OCI-LY3 (cell line): Measurements from ENCODE around the gene COX20.

Experiments
- H2AFZ ChIP-seq: fragments of 200-600, 300-600 bp; shearing (Covaris generic); 2 replicates; pipeline ENCODE4 v1.6.0; 2014; ENCODE audit warnings: antibody characterized with exemption, low read depth, low read length
- H3K27ac ChIP-seq: fragments of 200-600, 300-600 bp; sonication (generic); 2 replicates; pipeline ENCODE4 v1.5.1; 2014; ENCODE audit warnings: mild to moderate bottlenecking, low read length, moderate library complexity, mixed read lengths
- H3K27me3 ChIP-seq: fragments of 200-600, 300-600 bp; sonication (generic); 2 replicates; pipeline ENCODE4 v1.6.1; 2014; ENCODE audit warnings: low read depth, low read length, mixed read lengths
- H3K36me3 ChIP-seq: fragments of 200-600, 300-600 bp; sonication (generic); replicated peaks from 2 replicates; pipeline ENCODE3; 2014; ENCODE audit warnings: low read depth, low read length, mixed read lengths
- H3K4me1 ChIP-seq: fragments of 300-600, 200-600 bp; sonication (generic); 2 replicates; pipeline ENCODE4 v1.6.1; 2014; ENCODE audit warnings: low read length, mixed read lengths
- H3K4me2 ChIP-seq: fragments of 200-600, 300-600 bp; sonication (generic); 2 replicates; pipeline ENCODE4 v1.6.1; 2014; ENCODE audit warnings: low read length, mixed read lengths
- H3K4me3 ChIP-seq: fragments of 300-600, 200-600 bp; sonication (generic); 2 replicates; pipeline ENCODE4 v1.5.1; 2014; ENCODE audit warnings: antibody characterized with exemption, mild to moderate bottlenecking, low read length, moderate library complexity
- H3K79me2 ChIP-seq: fragments of 300-600, 200-600 bp; shearing (Covaris generic); 2 replicates; pipeline ENCODE4 v1.6.1; 2014; ENCODE audit warnings: mild to moderate bottlenecking, low read length, mixed read lengths
- H3K9ac ChIP-seq: fragments of 300-600, 200-600 bp; shearing (Covaris generic); 2 replicates; pipeline ENCODE4 v1.6.0; 2014; ENCODE audit warnings: mild to moderate bottlenecking, low read length, moderate library complexity
- H3K9me3 ChIP-seq: fragments of 200-600, 300-600 bp; shearing (Covaris generic); 2 replicates; pipeline ENCODE4 v1.6.1; 2014; ENCODE audit warnings: low read length, mixed read lengths; ENCODE audit not compliant: insufficient read depth
- H4K20me1 ChIP-seq: fragments of 200-600, 300-600 bp; sonication (generic); 2 replicates; pipeline ENCODE4 v1.6.1; 2016; ENCODE audit warnings: low read length, mixed read lengths; ENCODE audit not compliant: insufficient read depth
- CTCF ChIP-seq: fragments of 200-600, 300-600 bp; sonication (generic); IDR thresholded peaks from 2 replicates; pipeline ENCODE4 v1.5.1; 2014; ENCODE audit warnings: antibody characterized with exemption, low read length, low read depth
- EZH2phosphoT487 ChIP-seq: fragments of 200-600 bp; shearing (Covaris generic); IDR thresholded peaks from 2 replicates; pipeline ENCODE4 v1.6.1; 2018; ENCODE audit warnings: antibody characterized with exemption, mixed run types, low read depth

COX20 gene

GRCh38 chr1:244869364-244869827 lies 33.9 kb downstream of the COX20 start:
- no peak overlapping the region for H2AFZ ChIP-seq
- H3K9me3 ChIP-seq: no peaks in the 10 kb centered on the region
- H3K79me2 ChIP-seq: peaks cover 11% of the 10 kb centered on the region
- no peaks in the 10 kb centered on the region for H4K20me1 ChIP-seq
- no peak overlapping the region for H3K4me3 ChIP-seq
- H3K4me1 ChIP-seq: peaks cover 16% of the 10 kb centered on the region
- no peak overlapping the region for H3K27ac ChIP-seq
- no peak overlapping the region for H3K9ac ChIP-seq
- H3K4me2 ChIP-seq: no peak overlapping the region
- TF ChIP-seq EZH2phosphoT487: no peak
- no peak for TF ChIP-seq CTCF
- 0 out of 2 replicates have a peak, but pooled peaks cover 3% of the 10 kb centered on the region for H3K27me3 ChIP-seq
- H3K36me3 ChIP-seq: no peaks in the 10 kb centered on the region

GRCh38 chr1:244869950-244870349 lies 34.5 kb downstream of the COX20 start:
- TF ChIP-seq EZH2phosphoT487: no peak
- no peak for TF ChIP-seq CTCF
- Histone ChIP-seq H3K4me1 (peaks cover 16% of the 10 kb centered on the region), H3K4me3 (no peak overlapping the region), H3K27me3 (0 out of 2 replicates have a peak, but pooled peaks cover 3% of the 10 kb centered on the region), H2AFZ (no peak overlapping the region), H3K9me3 (no peaks in the 10 kb centered on the region), H3K27ac (no peak overlapping the region), H3K9ac (no peak overlapping the region), H3K4me2 (no peak overlapping the region), H3K79me2 (peaks cover 6% of the 10 kb centered on the region), H3K36me3 (no peaks in the 10 kb centered on the region), H4K20me1 (no peaks in the 10 kb centered on the region)

- Histone ChIP-seq H3K36me3 (no peaks in the 10 kb centered on the region), H3K79me2 (no peaks in the 10 kb centered on the region), H2AFZ (no peak overlapping the region), H3K27me3 (0 out of 2 replicates have a peak, but pooled peaks cover 7% of the 10 kb centered on the region), H3K9me3 (no peaks in the 10 kb centered on the region), H3K4me1 (no peaks in the 10 kb centered on the region), H4K20me1 (no peaks in the 10 kb centered on the region), H3K9ac (no peak overlapping the region), H3K4me3 (no peak overlapping the region), H3K27ac (no peak overlapping the region), H3K4me2 (no peak overlapping the region)
- no peak for TF ChIP-seq EZH2phosphoT487
- TF ChIP-seq CTCF: no peak
Measured at GRCh38 chr1:244874974-244875579, 39.6 kb downstream of the COX20 start.

- H2AFZ ChIP-seq: no peak overlapping the region
- no peaks in the 10 kb centered on the region for H3K9me3 ChIP-seq
- H3K27me3 ChIP-seq: 0 out of 2 replicates have a peak, but pooled peaks cover 7% of the 10 kb centered on the region
- no peak overlapping the region for H3K4me2 ChIP-seq
- no peak overlapping the region for H3K27ac ChIP-seq
- no peaks in the 10 kb centered on the region for H3K36me3 ChIP-seq
- no peaks in the 10 kb centered on the region for H3K79me2 ChIP-seq
- no peak overlapping the region for H3K9ac ChIP-seq
- H3K4me3 ChIP-seq: no peak overlapping the region
- no peaks in the 10 kb centered on the region for H3K4me1 ChIP-seq
- no peaks in the 10 kb centered on the region for H4K20me1 ChIP-seq
- no peak for TF ChIP-seq EZH2phosphoT487
- no peak for TF ChIP-seq CTCF
Measured at GRCh38 chr1:244876228-244876910, 40.9 kb downstream of the COX20 start.
